ENCODE data around the gene CDK5RAP2. TPM values are rescaled to one million over a fixed set of nuclear protein-coding genes. Genes with fewer than 3 reads are reported as not detected.

CDK5RAP2 gene
- total RNA-seq, 1 donor from 2014 or later, result 63.6 TPM

DNA sequence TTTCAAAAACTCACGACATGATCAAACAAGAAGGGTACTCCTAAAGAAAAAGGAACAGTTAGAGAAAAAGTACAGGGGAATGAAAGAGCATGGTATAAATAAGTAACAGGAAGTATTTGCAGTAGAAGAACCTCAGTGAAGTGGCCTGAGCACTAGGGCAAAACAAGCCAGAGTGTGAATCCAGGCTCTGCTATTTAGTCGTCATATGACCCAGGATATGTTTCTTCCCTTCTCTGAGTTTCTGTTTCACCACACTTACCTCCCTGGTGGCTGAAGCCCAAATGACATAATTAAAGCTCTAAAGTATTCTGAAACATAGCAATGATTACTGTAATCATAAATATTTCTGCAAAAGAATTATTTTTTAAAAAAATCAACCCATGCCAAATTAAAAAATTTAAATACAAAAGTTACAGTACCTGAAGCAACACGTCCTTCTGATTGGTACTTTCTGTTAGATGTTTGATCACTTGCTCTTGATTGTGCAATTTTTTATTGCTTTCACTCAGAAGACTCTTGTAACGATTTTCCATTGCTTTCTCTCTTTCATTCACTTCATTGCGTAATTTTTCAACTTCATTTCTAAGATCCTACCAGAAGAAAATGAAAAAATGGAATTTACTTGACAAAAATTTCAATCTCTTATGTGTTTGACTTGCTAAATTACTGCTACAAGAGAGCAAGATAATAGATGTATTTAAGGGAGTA lies 88.9 kb downstream of the CDK5RAP2 start:
- Histone ChIP-seq H3K4me3 (no peak overlapping the region), H3K4me1 (peaks cover 14% of the 10 kb centered on the region), H3K27ac (replicated peaks) (no peak overlapping the region), H3K36me3 (peaks cover 32% of the 10 kb centered on the region), H3K27me3 (ENCODE audit: low read depth) (no peaks in the 10 kb centered on the region), H3K9me3 (replicated peaks) (no peaks in the 10 kb centered on the region)
- intact Hi-C loops (cut with micrococcal nuclease), result no loop called here
- TF ChIP-seq, protein P1, sequence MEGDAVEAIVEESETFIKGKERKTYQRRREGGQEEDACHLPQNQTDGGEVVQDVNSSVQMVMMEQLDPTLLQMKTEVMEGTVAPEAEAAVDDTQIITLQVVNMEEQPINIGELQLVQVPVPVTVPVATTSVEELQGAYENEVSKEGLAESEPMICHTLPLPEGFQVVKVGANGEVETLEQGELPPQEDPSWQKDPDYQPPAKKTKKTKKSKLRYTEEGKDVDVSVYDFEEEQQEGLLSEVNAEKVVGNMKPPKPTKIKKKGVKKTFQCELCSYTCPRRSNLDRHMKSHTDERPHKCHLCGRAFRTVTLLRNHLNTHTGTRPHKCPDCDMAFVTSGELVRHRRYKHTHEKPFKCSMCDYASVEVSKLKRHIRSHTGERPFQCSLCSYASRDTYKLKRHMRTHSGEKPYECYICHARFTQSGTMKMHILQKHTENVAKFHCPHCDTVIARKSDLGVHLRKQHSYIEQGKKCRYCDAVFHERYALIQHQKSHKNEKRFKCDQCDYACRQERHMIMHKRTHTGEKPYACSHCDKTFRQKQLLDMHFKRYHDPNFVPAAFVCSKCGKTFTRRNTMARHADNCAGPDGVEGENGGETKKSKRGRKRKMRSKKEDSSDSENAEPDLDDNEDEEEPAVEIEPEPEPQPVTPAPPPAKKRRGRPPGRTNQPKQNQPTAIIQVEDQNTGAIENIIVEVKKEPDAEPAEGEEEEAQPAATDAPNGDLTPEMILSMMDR (IDR thresholded peaks at IDR 0.05; ENCODE audit: borderline replicate concordance), result no peak
- DNase-seq, result no peak

DNA sequence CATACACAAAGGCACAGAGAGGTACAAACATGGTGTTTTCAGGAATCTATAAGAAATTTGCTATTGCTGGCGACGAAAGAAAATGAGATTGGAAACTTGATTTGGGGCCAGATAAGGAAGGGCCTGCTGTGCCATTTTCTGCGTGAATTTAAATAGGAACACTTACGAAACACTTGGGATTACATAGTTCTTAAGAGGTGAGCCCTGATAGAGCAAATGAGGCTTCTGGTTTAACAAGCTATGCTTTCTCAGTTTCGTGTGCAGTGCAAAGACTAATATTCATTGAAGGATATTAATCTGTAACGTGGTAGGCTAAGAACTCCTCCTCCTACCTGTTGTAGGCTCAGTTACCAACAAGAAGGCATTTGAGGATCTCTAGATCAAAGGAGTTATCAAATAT lies 93.1 kb downstream of the CDK5RAP2 start:
- Histone ChIP-seq H3K27me3 (ENCODE audit: low read depth) (no peaks in the 10 kb centered on the region), H3K27ac (replicated peaks) (no peak overlapping the region), H3K4me1 (peaks cover 35% of the 10 kb centered on the region), H3K36me3 (peaks cover 42% of the 10 kb centered on the region), H3K4me3 (no peak overlapping the region), H3K9me3 (replicated peaks) (no peaks in the 10 kb centered on the region)
- intact Hi-C loops (cut with micrococcal nuclease), result no loop called here
- TF ChIP-seq, protein P1 (IDR thresholded peaks at IDR 0.05; ENCODE audit: borderline replicate concordance), result no peak
- DNase-seq, result no peak

DNA sequence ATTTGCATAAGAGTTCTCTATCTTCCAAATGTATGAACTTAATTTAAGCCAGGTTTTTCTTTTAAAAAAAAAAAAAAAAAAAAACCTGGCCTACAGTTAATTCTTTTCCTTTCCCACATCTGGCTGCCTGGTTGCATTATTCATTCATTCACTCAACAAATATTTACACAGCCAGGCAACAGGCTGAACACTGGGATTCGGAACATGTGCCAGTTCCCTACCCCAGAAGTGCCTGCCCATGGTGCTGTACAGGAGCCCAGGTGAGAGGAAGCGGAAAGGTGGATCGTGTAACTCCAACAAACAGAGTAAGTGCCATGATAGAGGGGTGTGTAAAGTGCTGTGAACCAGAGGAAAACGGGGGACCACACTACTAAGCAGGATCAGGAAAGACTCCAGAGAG lies 93.6 kb downstream of the CDK5RAP2 start:
- H3K4me3 ChIP-seq, result no peak overlapping the region
- H3K4me1 ChIP-seq, result peaks cover 39% of the 10 kb centered on the region
- peaks cover 42% of the 10 kb centered on the region for H3K36me3 ChIP-seq
- no peak overlapping the region for H3K27ac ChIP-seq (replicated peaks)
- no peak for DNase-seq
- TF ChIP-seq, protein P1 (IDR thresholded peaks at IDR 0.05; ENCODE audit: borderline replicate concordance), result no peak
- H3K9me3 ChIP-seq (replicated peaks), result no peaks in the 10 kb centered on the region
- no peaks in the 10 kb centered on the region for H3K27me3 ChIP-seq (ENCODE audit: low read depth)
- intact Hi-C loops (cut with micrococcal nuclease), result no loop called here

DNA sequence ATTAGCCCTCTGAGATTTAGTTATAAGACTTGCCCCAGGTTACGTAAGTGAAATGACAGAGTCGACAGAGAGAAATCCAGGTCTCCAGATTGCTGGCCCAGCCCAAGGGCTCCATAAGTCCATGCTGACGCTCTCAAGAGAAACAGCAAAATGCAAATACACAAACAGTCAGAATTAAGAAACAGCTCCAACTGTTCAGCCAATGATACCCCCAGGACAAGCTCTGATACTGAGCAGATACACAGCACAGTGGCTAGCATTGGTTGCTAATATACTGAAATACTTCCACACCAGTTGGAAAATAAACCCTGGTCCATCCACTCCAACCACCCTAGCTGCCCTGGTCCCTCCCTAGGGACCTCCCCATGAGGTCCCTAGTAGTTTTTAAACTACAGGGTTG lies 94.2 kb downstream of the CDK5RAP2 start:
- Histone ChIP-seq H3K27ac (replicated peaks) (peak overlapping the region; percentile 22), H3K27me3 (ENCODE audit: low read depth) (no peaks in the 10 kb centered on the region), H3K4me3 (no peak overlapping the region), H3K9me3 (replicated peaks) (no peaks in the 10 kb centered on the region), H3K36me3 (peaks cover 42% of the 10 kb centered on the region), H3K4me1 (peaks cover 39% of the 10 kb centered on the region)
- intact Hi-C loops (cut with micrococcal nuclease), result no loop called here
- TF ChIP-seq, protein P1 (IDR thresholded peaks at IDR 0.05; ENCODE audit: borderline replicate concordance), result no peak
- DNase-seq, result no peak

DNA sequence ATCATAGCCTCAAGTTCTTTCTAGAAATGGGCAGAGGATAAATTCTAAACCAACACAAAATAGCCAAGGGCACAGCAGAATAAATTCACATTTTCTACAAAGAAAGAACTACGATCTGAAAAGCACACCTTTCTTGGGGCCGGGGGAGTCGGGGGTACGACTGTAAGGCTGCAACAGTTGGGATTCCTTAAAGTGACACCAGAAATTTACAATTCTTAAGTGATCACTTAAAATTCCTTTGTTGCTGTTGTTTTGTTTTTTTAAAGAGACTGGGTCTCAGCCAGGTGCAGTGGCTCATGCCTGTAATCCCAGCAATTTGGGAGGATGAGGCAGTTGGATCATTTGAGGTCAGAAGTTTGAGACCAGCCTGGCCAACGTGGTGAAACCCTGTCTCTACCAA lies 95.8 kb downstream of the CDK5RAP2 start:
- H3K36me3 ChIP-seq, result peaks cover 31% of the 10 kb centered on the region
- intact Hi-C loops (cut with micrococcal nuclease), result no loop called here
- no peak overlapping the region for H3K4me3 ChIP-seq
- DNase-seq, result no peak
- no peak overlapping the region for H3K27ac ChIP-seq (replicated peaks)
- TF ChIP-seq, protein P1 (IDR thresholded peaks at IDR 0.05; ENCODE audit: borderline replicate concordance), result no peak
- H3K4me1 ChIP-seq, result peaks cover 51% of the 10 kb centered on the region
- no peaks in the 10 kb centered on the region for H3K9me3 ChIP-seq (replicated peaks)
- H3K27me3 ChIP-seq (ENCODE audit: low read depth), result no peaks in the 10 kb centered on the region
